PC-3 (cell line): ENCODE measurements around the gene MTMR2.

Source experiments
- EZH2 ChIP-seq: fragments of 300-600 bp; sonication (generic); IDR thresholded peaks from one replicate; pipeline ENCODE4 v1.6.1; 2017; ENCODE audit warnings: antibody characterized with exemption, mild to moderate bottlenecking, low read length; ENCODE audit not compliant: unreplicated experiment
- TF ChIP-seq, protein P1 (sequence below): fragments of 300-600 bp; sonication (generic); conservative IDR thresholded peaks from 2 replicates; pipeline ENCODE4 v1.5.1; 2017; ENCODE audit warnings: antibody characterized with exemption, low read depth, mild to moderate bottlenecking, low read length

DNA sequence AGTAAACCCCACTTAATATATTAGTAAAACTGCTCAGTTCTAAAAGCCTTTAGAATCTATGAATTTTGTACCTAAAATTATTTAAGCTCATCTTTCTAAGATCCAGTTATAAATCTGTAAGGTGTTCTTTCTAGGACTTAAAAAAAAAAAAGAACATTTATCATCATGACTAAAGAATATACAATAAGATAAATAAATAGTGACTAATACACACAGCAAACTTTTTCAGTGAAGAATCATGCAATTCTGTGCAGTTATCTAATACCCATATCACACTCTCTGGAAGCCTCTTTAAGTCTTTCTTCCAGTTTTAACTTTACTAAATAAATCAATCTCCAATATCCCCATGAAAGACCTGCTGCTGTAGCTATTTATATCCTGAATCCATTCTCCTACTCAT lies 73.8 kb downstream of the MTMR2 start:
- no peak for TF ChIP-seq EZH2
- TF ChIP-seq, protein P1, sequence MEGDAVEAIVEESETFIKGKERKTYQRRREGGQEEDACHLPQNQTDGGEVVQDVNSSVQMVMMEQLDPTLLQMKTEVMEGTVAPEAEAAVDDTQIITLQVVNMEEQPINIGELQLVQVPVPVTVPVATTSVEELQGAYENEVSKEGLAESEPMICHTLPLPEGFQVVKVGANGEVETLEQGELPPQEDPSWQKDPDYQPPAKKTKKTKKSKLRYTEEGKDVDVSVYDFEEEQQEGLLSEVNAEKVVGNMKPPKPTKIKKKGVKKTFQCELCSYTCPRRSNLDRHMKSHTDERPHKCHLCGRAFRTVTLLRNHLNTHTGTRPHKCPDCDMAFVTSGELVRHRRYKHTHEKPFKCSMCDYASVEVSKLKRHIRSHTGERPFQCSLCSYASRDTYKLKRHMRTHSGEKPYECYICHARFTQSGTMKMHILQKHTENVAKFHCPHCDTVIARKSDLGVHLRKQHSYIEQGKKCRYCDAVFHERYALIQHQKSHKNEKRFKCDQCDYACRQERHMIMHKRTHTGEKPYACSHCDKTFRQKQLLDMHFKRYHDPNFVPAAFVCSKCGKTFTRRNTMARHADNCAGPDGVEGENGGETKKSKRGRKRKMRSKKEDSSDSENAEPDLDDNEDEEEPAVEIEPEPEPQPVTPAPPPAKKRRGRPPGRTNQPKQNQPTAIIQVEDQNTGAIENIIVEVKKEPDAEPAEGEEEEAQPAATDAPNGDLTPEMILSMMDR, result no peak
